T-helper 2 cell treated with Interferon-gamma antibody and Interleukin-4, amounts not matched to agents 5 μg/mL and 100 μg/mL, for 36 hours (primary cell): Measurements from ENCODE around the gene PTPN5.
A peak's percentile ranks its signal among the peaks of the same experiment; 100 is the strongest.

ENCODE experiments used
- DNase-seq: peaks from one replicate; pipeline ENCODE4 v3.0.0; 2021; ENCODE audit warnings: low spot score
- H3K27ac Mint-ChIP-seq: one replicate; pipeline ENCODE4 v1.8.0; 2021; ENCODE audit warnings: mild to moderate bottlenecking, mixed read lengths
- H3K27me3 Mint-ChIP-seq: one replicate; pipeline ENCODE4 v1.8.0; 2021; ENCODE audit warnings: low read depth, mixed read lengths
- H3K36me3 Mint-ChIP-seq: one replicate; pipeline ENCODE4 v1.8.0; 2021; ENCODE audit warnings: low read depth, mixed read lengths
- H3K4me1 Mint-ChIP-seq: one replicate; pipeline ENCODE4 v1.8.0; 2021; ENCODE audit warnings: low read depth, mixed read lengths
- H3K4me3 Mint-ChIP-seq: one replicate; pipeline ENCODE4 v1.8.0; 2022; ENCODE audit warnings: mild to moderate bottlenecking, moderate library complexity, mixed read lengths
- H3K9me3 Mint-ChIP-seq: one replicate; pipeline ENCODE4 v1.8.0; 2021; ENCODE audit warnings: mixed read lengths

PTPN5 gene

DNA sequence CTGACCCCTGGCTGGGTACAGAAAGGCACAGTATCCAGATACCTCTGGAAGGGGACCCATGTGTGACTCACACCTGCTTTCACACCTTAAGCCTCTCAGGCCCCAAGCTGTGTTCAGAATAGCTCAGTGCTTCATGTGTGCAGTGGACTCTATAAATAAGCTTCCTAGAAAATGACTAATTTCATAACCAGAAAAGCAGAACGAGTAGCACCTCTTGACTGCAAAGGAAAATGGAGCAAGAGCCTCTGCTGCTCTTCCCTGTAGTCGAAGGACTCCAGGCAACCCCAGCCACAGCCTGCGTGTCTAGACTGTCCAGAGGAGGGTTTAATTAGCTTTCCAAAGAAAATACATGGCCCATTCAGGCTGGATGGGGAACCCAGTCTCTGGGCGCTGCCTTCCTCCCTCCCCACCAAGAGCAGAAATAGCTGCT is 23.1 kb downstream of the PTPN5 start:
- no peak overlapping the region for H3K4me3 Mint-ChIP-seq
- no peaks in the 10 kb centered on the region for H3K36me3 Mint-ChIP-seq
- DNase-seq, result peak; percentile 7
- peaks cover 25% of the 10 kb centered on the region for H3K4me1 Mint-ChIP-seq
- no peaks in the 10 kb centered on the region for H3K27me3 Mint-ChIP-seq
- peak overlapping the region; percentile 35 for H3K27ac Mint-ChIP-seq
- no peaks in the 10 kb centered on the region for H3K9me3 Mint-ChIP-seq

DNA sequence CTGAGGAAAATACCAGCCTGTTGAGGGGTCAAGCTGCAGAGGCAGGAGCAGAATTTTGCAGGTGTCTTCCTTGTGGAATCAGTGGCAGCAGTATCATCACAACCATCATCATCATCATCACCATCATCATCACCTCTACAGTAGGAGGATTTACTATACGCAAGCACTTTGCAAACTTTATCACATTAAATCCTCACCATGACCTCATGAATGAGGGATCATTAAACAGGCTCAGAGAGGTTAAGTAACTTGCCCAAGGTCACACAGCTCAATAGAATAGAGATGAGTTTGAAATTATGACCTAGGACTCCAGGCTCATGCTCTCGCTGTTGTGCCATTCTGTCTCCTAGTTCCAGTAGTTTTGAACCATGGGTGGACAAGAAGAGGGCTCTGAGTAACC is 25.6 kb downstream of the PTPN5 start:
- no peaks in the 10 kb centered on the region for H3K9me3 Mint-ChIP-seq
- H3K4me1 Mint-ChIP-seq, result peaks cover 25% of the 10 kb centered on the region
- H3K36me3 Mint-ChIP-seq, result no peaks in the 10 kb centered on the region
- DNase-seq, result no peak
- H3K27ac Mint-ChIP-seq, result no peak overlapping the region
- no peaks in the 10 kb centered on the region for H3K27me3 Mint-ChIP-seq
- H3K4me3 Mint-ChIP-seq, result no peak overlapping the region

DNA sequence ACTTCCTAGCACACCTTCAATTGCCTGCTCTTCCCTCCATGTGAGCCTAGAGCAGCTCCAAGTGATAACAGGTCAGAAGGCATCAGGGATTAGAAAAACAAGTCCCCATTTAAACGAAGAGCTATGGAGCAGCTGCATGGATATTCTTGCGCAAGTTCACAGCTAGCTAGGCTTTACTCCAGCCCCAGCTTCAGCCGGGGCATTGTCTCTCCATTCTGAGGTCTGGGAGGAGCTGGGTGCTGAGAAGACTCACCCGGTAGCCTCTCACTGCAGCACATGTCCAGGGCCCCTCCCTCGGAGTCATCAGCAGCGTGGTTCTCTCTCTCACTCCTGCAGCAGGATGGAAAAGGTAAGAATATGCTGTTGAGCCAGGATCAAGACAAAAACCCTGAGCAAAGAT is 26.0 kb downstream of the PTPN5 start:
- no peaks in the 10 kb centered on the region for H3K36me3 Mint-ChIP-seq
- no peaks in the 10 kb centered on the region for H3K9me3 Mint-ChIP-seq
- no peak for DNase-seq
- H3K4me3 Mint-ChIP-seq, result no peak overlapping the region
- no peak overlapping the region for H3K27ac Mint-ChIP-seq
- H3K4me1 Mint-ChIP-seq, result peaks cover 25% of the 10 kb centered on the region
- no peaks in the 10 kb centered on the region for H3K27me3 Mint-ChIP-seq

DNA sequence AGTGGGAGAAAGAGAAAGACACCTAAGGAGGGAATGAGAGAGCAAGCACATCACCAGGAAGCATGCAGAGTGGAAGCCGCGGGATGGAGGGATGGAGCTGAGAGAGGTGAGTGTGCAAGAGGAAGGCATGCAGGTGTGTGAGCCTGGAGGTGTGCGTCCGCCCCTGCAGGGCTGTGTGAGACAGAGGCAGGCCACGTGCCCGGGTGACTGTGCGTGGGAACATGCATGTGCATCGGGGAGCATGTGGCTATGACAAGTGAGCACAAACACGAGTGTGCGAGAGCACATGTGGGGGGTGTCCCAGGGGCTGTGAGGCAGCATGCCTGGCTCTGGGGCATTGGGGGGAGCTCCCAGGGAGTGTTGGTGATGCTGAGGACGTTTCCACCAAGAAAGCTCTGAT is 29.9 kb downstream of the PTPN5 start:
- no peak overlapping the region for H3K4me3 Mint-ChIP-seq
- peaks cover 8% of the 10 kb centered on the region for H3K27me3 Mint-ChIP-seq
- peaks cover 7% of the 10 kb centered on the region for H3K4me1 Mint-ChIP-seq
- no peaks in the 10 kb centered on the region for H3K36me3 Mint-ChIP-seq
- H3K9me3 Mint-ChIP-seq, result no peaks in the 10 kb centered on the region
- DNase-seq, result no peak
- H3K27ac Mint-ChIP-seq, result no peak overlapping the region

GRCh38 chr11:18761144-18761543 is 30.5 kb downstream of the PTPN5 start:
- peaks cover 8% of the 10 kb centered on the region for H3K27me3 Mint-ChIP-seq
- no peak overlapping the region for H3K27ac Mint-ChIP-seq
- H3K9me3 Mint-ChIP-seq, result no peaks in the 10 kb centered on the region

GRCh38 chr11:18757811-18758210 is 33.8 kb downstream of the PTPN5 start:
- DNase-seq, result no peak
- H3K27ac Mint-ChIP-seq, result no peak overlapping the region
- H3K4me1 Mint-ChIP-seq, result no peaks in the 10 kb centered on the region
- H3K36me3 Mint-ChIP-seq, result no peaks in the 10 kb centered on the region
- H3K9me3 Mint-ChIP-seq, result no peaks in the 10 kb centered on the region
- H3K27me3 Mint-ChIP-seq, result peaks cover 8% of the 10 kb centered on the region
- H3K4me3 Mint-ChIP-seq, result no peak overlapping the region

More at GRCh38 chr11:18761144-18761543, 30.5 kb downstream of the PTPN5 start:
- no peak for DNase-seq
- H3K36me3 Mint-ChIP-seq, result no peaks in the 10 kb centered on the region
- no peak overlapping the region for H3K4me3 Mint-ChIP-seq
- H3K4me1 Mint-ChIP-seq, result peaks cover 7% of the 10 kb centered on the region

DNA sequence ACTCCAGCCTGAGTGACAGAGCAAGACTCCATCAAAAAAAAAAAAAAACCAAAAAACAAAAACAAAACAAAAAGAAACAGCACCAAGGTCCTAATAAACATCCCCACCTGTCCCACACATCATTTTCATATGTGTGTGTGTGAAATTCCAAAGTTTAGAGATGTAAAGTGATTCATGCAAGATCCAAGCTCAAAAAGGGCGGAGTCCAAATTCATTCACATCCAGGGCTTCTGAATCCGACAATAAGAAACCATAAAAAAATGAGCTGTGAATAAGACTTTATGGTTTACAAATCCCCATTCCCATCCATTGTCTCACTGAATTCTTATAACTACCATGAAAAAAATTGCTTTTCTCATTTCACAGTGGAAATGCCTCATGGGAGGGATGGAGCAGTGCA is 34.7 kb downstream of the PTPN5 start:
- Mint-ChIP-seq H3K36me3 (no peaks in the 10 kb centered on the region), H3K27me3 (peaks cover 10% of the 10 kb centered on the region)
- DNase-seq, result no peak

GRCh38 chr11:18754308-18754707 is 37.3 kb downstream of the PTPN5 start:
- no peaks in the 10 kb centered on the region for H3K36me3 Mint-ChIP-seq
- H3K27ac Mint-ChIP-seq, result no peak overlapping the region
- no peak for DNase-seq
- H3K9me3 Mint-ChIP-seq, result no peaks in the 10 kb centered on the region
- H3K27me3 Mint-ChIP-seq, result peaks cover 14% of the 10 kb centered on the region
- H3K4me3 Mint-ChIP-seq, result no peak overlapping the region
- no peaks in the 10 kb centered on the region for H3K4me1 Mint-ChIP-seq

More for the DNA sequence above, 34.7 kb downstream of the PTPN5 start:
- Mint-ChIP-seq H3K4me1 (no peaks in the 10 kb centered on the region), H3K4me3 (no peak overlapping the region), H3K9me3 (no peaks in the 10 kb centered on the region), H3K27ac (no peak overlapping the region)

GRCh38 chr11:18752502-18752901 is 39.1 kb downstream of the PTPN5 start:
- Mint-ChIP-seq H3K27me3 (peaks cover 12% of the 10 kb centered on the region), H3K36me3 (no peaks in the 10 kb centered on the region), H3K9me3 (no peaks in the 10 kb centered on the region), H3K4me3 (no peak overlapping the region), H3K27ac (no peak overlapping the region), H3K4me1 (no peaks in the 10 kb centered on the region)
- no peak for DNase-seq

DNA sequence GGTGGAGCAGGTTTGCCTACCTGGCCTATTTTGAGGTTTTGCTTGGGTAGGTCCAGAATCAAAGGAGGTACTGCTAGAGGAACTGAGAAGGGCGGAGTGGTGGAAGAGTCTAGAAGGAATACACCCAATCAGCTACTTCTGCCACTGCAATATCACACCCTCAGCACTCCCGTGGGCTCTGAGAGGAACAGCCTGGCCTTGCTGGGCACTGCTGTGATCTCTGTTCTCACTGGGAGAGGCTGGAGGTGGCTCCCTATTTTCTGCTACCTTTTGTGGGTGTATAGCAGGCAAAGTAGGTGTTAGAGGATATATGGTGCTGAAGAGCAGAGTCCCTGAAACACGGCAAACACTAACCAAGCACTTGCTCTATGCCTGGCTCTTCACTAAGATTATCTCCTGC is 40.7 kb downstream of the PTPN5 start:
- no peak for DNase-seq
- no peak overlapping the region for H3K4me3 Mint-ChIP-seq
- H3K27ac Mint-ChIP-seq, result no peak overlapping the region
- no peaks in the 10 kb centered on the region for H3K4me1 Mint-ChIP-seq
- H3K9me3 Mint-ChIP-seq, result no peaks in the 10 kb centered on the region
- H3K36me3 Mint-ChIP-seq, result no peaks in the 10 kb centered on the region
- H3K27me3 Mint-ChIP-seq, result peaks cover 6% of the 10 kb centered on the region

- Mint-ChIP-seq H3K9me3 (no peaks in the 10 kb centered on the region), H3K27me3 (peaks cover 6% of the 10 kb centered on the region), H3K27ac (no peak overlapping the region), H3K4me3 (no peak overlapping the region), H3K4me1 (no peaks in the 10 kb centered on the region), H3K36me3 (no peaks in the 10 kb centered on the region)
- DNase-seq, result no peak
Observed at GRCh38 chr11:18749681-18750319, 41.8 kb downstream of the PTPN5 start.

GRCh38 chr11:18748766-18749365 is 42.7 kb downstream of the PTPN5 start:
- Mint-ChIP-seq H3K27ac (no peak overlapping the region), H3K36me3 (no peaks in the 10 kb centered on the region), H3K4me3 (no peak overlapping the region), H3K9me3 (no peaks in the 10 kb centered on the region), H3K4me1 (no peaks in the 10 kb centered on the region), H3K27me3 (peaks cover 6% of the 10 kb centered on the region)
- no peak for DNase-seq

DNA sequence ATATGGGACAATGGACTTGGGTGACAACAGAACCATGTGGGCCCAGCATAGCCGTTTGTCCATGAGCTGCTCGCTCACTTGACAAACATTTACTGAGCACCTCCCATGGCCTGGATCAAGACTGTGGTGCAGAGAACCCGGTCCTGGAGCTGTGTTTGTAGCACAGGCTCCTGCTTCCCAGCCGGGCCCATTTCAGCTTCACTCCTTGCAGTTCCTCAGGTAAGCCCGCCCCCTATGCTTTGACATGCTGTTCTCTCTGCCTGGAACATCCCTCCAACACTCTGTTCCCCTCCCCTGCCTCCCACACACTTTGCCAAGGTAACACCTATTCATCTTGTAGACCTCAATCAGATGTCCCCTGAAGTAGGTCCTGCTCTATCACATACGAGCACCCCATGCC is 46.3 kb downstream of the PTPN5 start:
- H3K27me3 Mint-ChIP-seq, result no peaks in the 10 kb centered on the region
- no peaks in the 10 kb centered on the region for H3K36me3 Mint-ChIP-seq
- no peak overlapping the region for H3K27ac Mint-ChIP-seq
- H3K4me3 Mint-ChIP-seq, result no peak overlapping the region
- no peaks in the 10 kb centered on the region for H3K9me3 Mint-ChIP-seq
- H3K4me1 Mint-ChIP-seq, result no peaks in the 10 kb centered on the region
- no peak for DNase-seq

DNA sequence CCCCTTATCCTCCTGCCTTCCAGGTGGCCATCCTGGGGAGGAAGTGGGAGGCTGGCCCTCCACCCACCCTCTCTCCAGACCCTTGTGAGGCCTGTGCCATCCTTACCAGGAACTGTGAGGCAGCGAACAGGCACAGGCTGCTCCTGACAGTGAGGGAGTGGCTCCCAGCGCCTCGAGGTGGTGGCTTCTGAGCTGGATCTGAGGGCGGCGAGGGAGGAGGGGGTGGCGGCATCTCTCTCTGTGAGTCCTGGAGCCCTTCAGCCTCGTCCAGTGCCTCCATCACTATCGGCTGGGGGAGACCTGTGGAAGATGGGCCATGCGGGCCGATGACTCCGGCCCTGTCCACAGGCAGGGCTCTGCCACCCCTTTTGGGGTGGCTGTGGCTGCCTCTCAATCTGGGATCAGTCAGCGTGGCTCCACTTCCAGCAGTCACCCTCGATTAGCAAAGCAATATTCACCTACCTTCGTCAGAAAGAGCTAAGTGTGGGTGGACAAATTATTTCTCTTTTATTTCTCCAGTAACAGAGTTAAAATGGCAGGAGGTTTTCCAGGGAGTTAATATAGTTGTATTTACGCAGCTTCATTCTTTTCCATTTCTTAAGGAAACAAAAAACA is 47.6 kb downstream of the PTPN5 start:
- H3K36me3 Mint-ChIP-seq, result no peaks in the 10 kb centered on the region
- H3K4me1 Mint-ChIP-seq, result no peaks in the 10 kb centered on the region
- H3K27me3 Mint-ChIP-seq, result peaks cover under 1% of the 10 kb centered on the region
- H3K4me3 Mint-ChIP-seq, result no peak overlapping the region
- H3K9me3 Mint-ChIP-seq, result no peaks in the 10 kb centered on the region
- H3K27ac Mint-ChIP-seq, result no peak overlapping the region
- DNase-seq, result no peak
